ENCODE results near the gene ANKRD61. TPM values are rescaled to one million over a fixed set of nuclear protein-coding genes. Genes with fewer than 3 reads are reported as not detected.

The ANKRD61 gene
- total and polyA plus RNA-seq, 4 donors = 0.11 to 2.1 (median 0.47) TPM

DNA sequence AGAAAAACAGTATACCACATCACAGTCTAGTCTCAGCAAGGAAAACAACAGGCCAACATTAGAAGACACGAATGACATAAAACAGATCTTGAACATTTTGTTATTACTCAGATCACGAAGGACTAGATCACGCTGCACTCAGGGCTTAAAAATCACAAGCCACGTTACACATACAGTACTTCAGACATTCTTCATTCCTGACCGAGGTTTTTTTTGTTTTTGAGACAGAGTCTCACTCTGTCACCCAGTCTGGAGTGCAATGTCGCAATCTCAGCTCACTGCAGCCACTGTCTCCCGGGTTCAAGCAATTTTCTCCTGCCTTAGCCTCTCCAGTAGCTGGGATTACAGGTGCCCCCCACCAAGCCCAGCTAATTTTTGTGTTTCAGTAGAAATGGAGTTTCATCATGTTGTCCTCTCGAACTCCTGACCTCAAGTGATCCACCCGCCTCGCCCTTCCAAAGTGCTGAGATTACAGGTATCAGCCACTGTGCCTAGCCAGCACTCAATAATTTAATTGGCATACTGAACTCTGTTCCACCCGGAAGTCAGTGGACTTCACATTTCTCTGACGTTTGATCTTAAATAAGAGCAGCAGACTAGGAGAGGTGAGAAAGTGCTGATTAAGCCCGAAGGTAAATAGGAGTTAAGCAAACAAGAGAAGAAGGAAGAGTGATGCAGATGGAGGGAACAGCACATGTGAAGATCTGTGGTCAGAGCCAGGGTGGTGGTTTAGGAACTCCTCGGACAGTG, 18.6 kb upstream of the ANKRD61 start:
- Histone ChIP-seq H3K9me3 (ENCODE audit: control insufficient read depth, insufficient read depth, low read length) (no peaks in the 10 kb centered on the region), H3K4me3 (ENCODE audit: low read depth, low read length) (no peak overlapping the region), H3K4me1 (ENCODE audit: control insufficient read depth, insufficient read depth, low read length) (peaks cover 18% of the 10 kb centered on the region), H3K27ac (ENCODE audit: low read depth, low read length) (no peak overlapping the region), H3K27me3 (ENCODE audit: control insufficient read depth, insufficient read depth, low read length) (no peaks in the 10 kb centered on the region), H3K36me3 (ENCODE audit: control insufficient read depth, insufficient read depth, low read length) (peaks cover 30% of the 10 kb centered on the region)
- no peak for DNase-seq (ENCODE audit: low read depth in 4 of 6, low spot score in 6 of 6)
- WGBS (ENCODE audit: insufficient coverage) = 92% methylated on average over 14 of the region's 14 CpGs

DNA sequence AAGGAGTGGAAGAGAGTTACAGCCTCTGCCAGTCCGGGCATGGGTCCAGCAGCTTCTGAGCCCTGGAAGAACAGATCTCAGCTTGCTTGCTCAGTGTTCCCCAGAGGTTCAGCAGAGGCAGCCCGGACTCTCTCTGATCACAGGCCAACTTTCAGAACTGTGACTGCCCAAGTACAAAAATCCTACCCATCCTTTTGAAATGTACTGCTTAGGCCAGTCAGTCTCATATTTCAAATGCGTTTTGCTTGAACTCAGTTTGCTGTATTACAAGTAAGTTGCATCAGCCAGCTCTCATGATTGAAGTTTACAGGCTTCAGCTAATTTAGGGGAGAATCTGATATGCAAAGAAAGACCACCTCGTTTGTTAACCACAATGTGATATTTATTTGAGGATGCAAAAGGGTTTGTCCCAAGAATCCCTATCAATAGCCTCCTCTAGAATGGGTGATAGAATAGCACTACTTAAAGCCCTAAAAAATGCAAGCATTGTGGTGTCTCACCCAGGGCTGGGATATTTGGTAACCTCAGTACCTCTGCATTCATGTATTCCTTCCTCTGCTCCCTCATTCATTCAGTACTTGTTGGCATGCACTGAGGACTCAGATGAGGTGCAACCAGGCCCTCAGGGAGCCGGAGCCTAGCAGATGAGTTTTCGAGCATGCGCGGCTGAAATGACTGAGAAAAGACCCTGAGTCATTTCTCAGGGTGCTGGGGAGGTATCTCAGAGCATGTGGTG, 15.1 kb upstream of the ANKRD61 start:
- H3K4me3 ChIP-seq (ENCODE audit: low read depth, low read length) = no peak overlapping the region
- 72% methylated on average over 7 of the region's 8 CpGs for WGBS (ENCODE audit: insufficient coverage)
- peaks cover 11% of the 10 kb centered on the region for H3K4me1 ChIP-seq (ENCODE audit: control insufficient read depth, insufficient read depth, low read length)
- peak overlapping the region; percentile 67 for H3K27ac ChIP-seq (ENCODE audit: low read depth, low read length)
- peak in 5 of 6 donors; percentile 33 to 77 (median 43) for DNase-seq (ENCODE audit: low read depth in 4 of 6, low spot score in 6 of 6)
- no peaks in the 10 kb centered on the region for H3K27me3 ChIP-seq (ENCODE audit: control insufficient read depth, insufficient read depth, low read length)
- H3K36me3 ChIP-seq (ENCODE audit: control insufficient read depth, insufficient read depth, low read length) = peaks cover 60% of the 10 kb centered on the region
- no peaks in the 10 kb centered on the region for H3K9me3 ChIP-seq (ENCODE audit: control insufficient read depth, insufficient read depth, low read length)

DNA sequence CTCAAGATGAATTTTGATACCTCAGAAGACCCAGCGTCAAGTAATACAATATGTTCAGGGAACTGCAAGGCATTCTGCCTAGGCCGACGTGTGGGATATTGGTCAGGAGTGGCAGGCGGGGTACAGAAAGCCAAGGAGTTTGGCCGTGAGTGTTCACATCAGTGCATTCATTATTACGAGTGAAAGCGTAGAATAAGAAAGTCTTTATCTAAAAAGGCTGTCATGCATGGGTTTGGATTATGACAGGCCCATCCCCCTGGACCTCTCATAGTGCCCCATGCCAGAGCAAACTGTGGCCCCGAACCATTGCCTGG, 14.6 kb upstream of the ANKRD61 start:
- Histone ChIP-seq H3K36me3 (ENCODE audit: control insufficient read depth, insufficient read depth, low read length) (peaks cover 64% of the 10 kb centered on the region), H3K27ac (ENCODE audit: low read depth, low read length) (peak overlapping the region; percentile 67), H3K9me3 (ENCODE audit: control insufficient read depth, insufficient read depth, low read length) (no peaks in the 10 kb centered on the region), H3K4me1 (ENCODE audit: control insufficient read depth, insufficient read depth, low read length) (peaks cover 11% of the 10 kb centered on the region), H3K4me3 (ENCODE audit: low read depth, low read length) (no peak overlapping the region), H3K27me3 (ENCODE audit: control insufficient read depth, insufficient read depth, low read length) (no peaks in the 10 kb centered on the region)
- no peak for DNase-seq (ENCODE audit: low read depth in 4 of 6, low spot score in 6 of 6)
- 88% methylated on average over 8 of the region's 8 CpGs for WGBS (ENCODE audit: insufficient coverage)

DNA sequence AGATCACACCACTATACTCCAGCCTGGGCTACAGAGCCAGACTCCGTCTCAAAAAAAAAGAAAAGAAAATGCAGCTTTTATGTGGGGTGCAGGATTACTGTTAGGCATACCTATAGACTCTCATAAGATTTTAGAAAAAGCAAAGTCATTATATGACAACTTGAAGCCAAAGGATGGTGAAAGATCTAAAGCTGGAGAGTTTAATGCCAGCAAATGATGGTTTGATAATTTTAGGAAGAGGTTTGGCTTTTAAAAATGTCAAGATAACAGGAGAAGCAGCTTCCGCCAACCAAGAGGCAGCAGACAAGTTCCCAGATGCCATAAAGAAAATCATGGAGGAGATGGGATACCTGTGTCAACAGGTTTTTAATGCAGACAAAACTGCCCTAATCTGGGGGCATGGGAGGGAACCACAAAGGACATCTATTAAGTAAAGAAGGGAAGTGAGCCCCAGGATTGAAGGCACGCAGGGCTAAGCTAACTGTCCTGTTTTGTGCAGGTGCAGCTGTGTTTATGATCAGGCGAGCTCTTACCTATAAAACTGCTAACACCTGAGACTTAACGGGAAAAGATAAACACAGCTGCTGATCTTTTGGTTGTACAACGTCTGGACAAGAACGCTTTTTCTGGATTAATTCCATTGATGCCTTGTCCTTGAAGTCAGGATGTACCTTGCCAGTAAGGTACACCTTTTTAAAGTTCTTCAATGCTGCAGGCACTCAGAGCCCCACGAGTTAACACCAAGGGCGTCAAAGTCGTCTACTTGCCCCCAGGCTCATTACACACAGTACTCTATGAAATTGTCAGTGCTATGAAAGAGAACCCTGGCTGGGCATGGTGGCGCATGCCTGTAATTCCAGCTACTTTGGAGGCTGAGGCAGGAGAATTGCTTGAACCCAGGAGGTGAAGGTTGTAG, 10.5 kb upstream of the ANKRD61 start:
- no peak overlapping the region for H3K27ac ChIP-seq (ENCODE audit: low read depth, low read length)

DNA sequence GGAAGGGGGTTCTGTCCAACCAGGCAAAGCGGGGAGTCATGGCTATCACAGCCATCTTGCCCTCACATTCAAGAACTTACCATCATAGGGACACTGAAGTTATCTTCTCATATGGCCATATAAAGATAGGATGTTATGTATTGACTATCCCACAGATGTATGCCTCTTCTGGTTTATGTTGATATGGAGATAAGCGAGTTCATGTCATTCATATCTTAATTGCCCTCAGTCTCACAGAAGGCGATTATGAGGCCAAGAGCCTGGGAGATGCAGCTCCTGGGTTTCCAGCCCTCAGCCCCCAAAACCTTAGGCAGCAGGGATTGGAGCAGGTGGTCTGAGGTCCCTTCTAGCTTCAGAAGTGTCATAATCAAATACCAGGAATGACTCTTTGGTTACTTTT, 8.5 kb upstream of the ANKRD61 start:
- WGBS (ENCODE audit: insufficient coverage) = no CpG with 5 or more reads among the region's 3 CpGs

More for the DNA sequence above, 10.5 kb upstream of the ANKRD61 start:
- H3K27me3 ChIP-seq (ENCODE audit: control insufficient read depth, insufficient read depth, low read length) = no peaks in the 10 kb centered on the region
- no peak for DNase-seq (ENCODE audit: low read depth in 4 of 6, low spot score in 6 of 6)
- peaks cover 7% of the 10 kb centered on the region for H3K4me1 ChIP-seq (ENCODE audit: control insufficient read depth, insufficient read depth, low read length)
- peaks cover 85% of the 10 kb centered on the region for H3K36me3 ChIP-seq (ENCODE audit: control insufficient read depth, insufficient read depth, low read length)
- no peak overlapping the region for H3K4me3 ChIP-seq (ENCODE audit: low read depth, low read length)
- WGBS (ENCODE audit: insufficient coverage) = 88% methylated on average over 5 of the region's 11 CpGs
- H3K9me3 ChIP-seq (ENCODE audit: control insufficient read depth, insufficient read depth, low read length) = no peaks in the 10 kb centered on the region

DNA sequence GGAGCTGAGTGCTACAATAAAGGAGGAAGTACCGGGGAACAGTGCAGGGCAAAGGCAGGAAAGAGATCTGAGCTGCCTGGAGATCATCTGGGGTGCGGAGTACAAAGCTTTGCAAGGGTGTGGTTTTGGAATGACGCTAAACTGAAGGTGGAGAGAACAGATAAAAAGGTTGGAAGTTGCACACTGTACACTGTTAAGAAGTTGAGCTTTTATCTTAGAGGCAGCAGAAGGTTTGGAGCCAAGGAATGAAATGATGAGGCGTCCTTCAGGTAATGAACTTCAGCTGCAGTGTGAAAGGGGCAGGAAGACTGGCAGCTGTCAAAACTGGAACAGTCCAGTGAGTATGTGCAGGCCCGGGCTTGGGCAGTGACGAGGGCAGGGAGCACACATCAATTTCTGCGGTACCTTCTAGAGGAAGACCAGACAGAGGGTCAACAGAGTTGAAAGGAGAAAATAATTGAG, 7.2 kb upstream of the ANKRD61 start:
- Histone ChIP-seq H3K4me3 (ENCODE audit: low read depth, low read length) (no peak overlapping the region), H3K4me1 (ENCODE audit: control insufficient read depth, insufficient read depth, low read length) (peaks cover 4% of the 10 kb centered on the region), H3K36me3 (ENCODE audit: control insufficient read depth, insufficient read depth, low read length) (peaks cover 87% of the 10 kb centered on the region), H3K27me3 (ENCODE audit: control insufficient read depth, insufficient read depth, low read length) (no peaks in the 10 kb centered on the region), H3K27ac (ENCODE audit: low read depth, low read length) (no peak overlapping the region), H3K9me3 (ENCODE audit: control insufficient read depth, insufficient read depth, low read length) (no peaks in the 10 kb centered on the region)
- WGBS (ENCODE audit: insufficient coverage) = 98% methylated on average over 7 of the region's 7 CpGs
- DNase-seq (ENCODE audit: low read depth in 4 of 6, low spot score in 6 of 6) = no peak

More for the DNA sequence above, 8.5 kb upstream of the ANKRD61 start:
- no peak for DNase-seq (ENCODE audit: low read depth in 4 of 6, low spot score in 6 of 6)
- H3K27me3 ChIP-seq (ENCODE audit: control insufficient read depth, insufficient read depth, low read length) = no peaks in the 10 kb centered on the region
- H3K36me3 ChIP-seq (ENCODE audit: control insufficient read depth, insufficient read depth, low read length) = peaks cover 91% of the 10 kb centered on the region
- no peak overlapping the region for H3K27ac ChIP-seq (ENCODE audit: low read depth, low read length)
- no peak overlapping the region for H3K4me3 ChIP-seq (ENCODE audit: low read depth, low read length)
- H3K4me1 ChIP-seq (ENCODE audit: control insufficient read depth, insufficient read depth, low read length) = peaks cover 4% of the 10 kb centered on the region
- no peaks in the 10 kb centered on the region for H3K9me3 ChIP-seq (ENCODE audit: control insufficient read depth, insufficient read depth, low read length)

DNA sequence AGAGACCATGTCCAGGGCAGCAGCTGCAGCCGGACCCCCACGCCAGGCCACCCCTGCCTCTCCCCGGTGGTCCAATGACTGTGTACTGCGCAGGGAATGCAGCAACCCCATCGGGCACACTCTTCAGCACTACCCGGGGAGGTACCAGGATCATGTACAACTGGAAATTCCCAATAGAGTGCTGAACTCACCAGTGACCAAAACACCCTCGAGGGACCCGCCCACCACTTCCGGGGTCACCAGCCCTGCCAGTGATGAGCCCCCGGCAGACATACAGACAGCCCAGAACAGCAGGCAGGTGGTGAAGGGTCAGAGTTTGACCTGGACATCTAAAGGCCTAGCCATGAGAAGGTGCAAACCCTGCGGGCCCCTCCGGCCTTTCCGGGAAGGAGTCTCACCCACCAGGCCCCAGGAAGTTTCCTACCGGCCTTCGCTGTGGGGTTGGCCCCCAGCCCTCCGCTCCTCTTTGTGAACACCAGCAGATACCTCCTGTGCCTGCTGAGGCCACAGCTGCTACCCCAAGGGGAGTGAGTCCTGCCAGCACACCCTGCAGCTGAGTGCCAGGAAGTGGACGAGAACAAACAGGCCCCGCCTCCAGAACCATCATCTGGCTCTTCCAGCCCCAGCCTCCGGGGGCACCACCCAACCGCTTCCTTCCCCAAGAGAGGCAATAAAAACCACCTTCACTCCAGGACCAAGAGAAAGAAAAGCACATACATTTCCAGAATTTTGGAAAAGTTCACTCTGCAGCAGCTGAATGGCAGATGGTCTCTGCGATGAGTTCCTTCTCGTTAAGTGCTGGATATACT, 5.0 kb upstream of the ANKRD61 start:
- WGBS (ENCODE audit: insufficient coverage) = 81% methylated on average over 18 of the region's 22 CpGs
- Histone ChIP-seq H3K27ac (ENCODE audit: low read depth, low read length) (no peak overlapping the region), H3K27me3 (ENCODE audit: control insufficient read depth, insufficient read depth, low read length) (no peaks in the 10 kb centered on the region), H3K4me3 (ENCODE audit: low read depth, low read length) (no peak overlapping the region), H3K4me1 (ENCODE audit: control insufficient read depth, insufficient read depth, low read length) (peaks cover 4% of the 10 kb centered on the region), H3K36me3 (ENCODE audit: control insufficient read depth, insufficient read depth, low read length) (peaks cover 80% of the 10 kb centered on the region), H3K9me3 (ENCODE audit: control insufficient read depth, insufficient read depth, low read length) (no peaks in the 10 kb centered on the region)
- no peak for DNase-seq (ENCODE audit: low read depth in 4 of 6, low spot score in 6 of 6)

DNA sequence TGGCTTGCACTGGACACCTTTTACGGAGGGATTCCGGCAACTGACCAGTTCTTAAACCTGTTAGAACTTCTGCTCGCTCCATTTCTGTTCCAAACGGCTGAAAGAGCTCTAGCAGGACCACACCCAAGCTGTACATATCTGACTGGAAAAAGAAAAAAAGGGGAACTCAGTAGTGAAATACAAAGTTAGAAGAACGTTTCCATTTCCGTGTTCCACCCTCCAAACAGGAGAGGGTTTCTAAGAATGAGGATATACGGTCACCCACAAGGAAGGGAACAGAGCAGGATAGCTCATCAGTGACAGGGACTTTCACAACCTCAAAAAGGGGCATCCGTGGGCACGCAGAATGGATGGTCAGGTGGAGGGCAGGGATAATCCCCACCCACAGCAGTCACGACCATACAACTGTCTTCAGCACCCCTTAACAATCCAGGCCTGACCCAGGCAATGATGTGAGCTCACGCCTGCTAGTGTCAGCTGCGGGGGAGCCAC, 4.3 kb upstream of the ANKRD61 start:
- WGBS (ENCODE audit: insufficient coverage) = 90% methylated on average over 8 of the region's 12 CpGs
- Histone ChIP-seq H3K36me3 (ENCODE audit: control insufficient read depth, insufficient read depth, low read length) (peaks cover 79% of the 10 kb centered on the region), H3K27ac (ENCODE audit: low read depth, low read length) (no peak overlapping the region), H3K27me3 (ENCODE audit: control insufficient read depth, insufficient read depth, low read length) (no peaks in the 10 kb centered on the region), H3K9me3 (ENCODE audit: control insufficient read depth, insufficient read depth, low read length) (no peaks in the 10 kb centered on the region), H3K4me1 (ENCODE audit: control insufficient read depth, insufficient read depth, low read length) (peaks cover 4% of the 10 kb centered on the region), H3K4me3 (ENCODE audit: low read depth, low read length) (no peak overlapping the region)
- DNase-seq (ENCODE audit: low read depth in 4 of 6, low spot score in 6 of 6) = no peak

Data from spinal cord (tissue), 10 donors.